Activated T-helper 1 cell treated with anti-CD3 and anti-CD28 coated beads, Interleukin-12 subunit alpha, Interleukin-12 subunit beta, Interleukin-2, Interleukin-4 antibody, amounts not matched to agents 30 ng/mL and 10 ng/mL and 1 ng/mL, durations not matched to agents 14 hours and 24 hours and 36 hours (primary cell): ENCODE data around the gene GRAMD1A. TPM values are rescaled to one million over a fixed set of nuclear protein-coding genes. Genes with fewer than 3 reads are reported as not detected.
"Not testable (repeated sequence)": the region's sequence is repeated elsewhere in the genome, so short reads cannot be mapped to it uniquely, and the experiment has no call there.

Source experiments
- DNase-seq: peaks from one replicate; pipeline ENCODE4 v3.0.0; 2021; ENCODE audit warnings: low spot score
- H3K27ac Mint-ChIP-seq: one replicate; pipeline ENCODE4 v1.8.0; 2021; ENCODE audit warnings: mild to moderate bottlenecking, mixed read lengths
- H3K27me3 Mint-ChIP-seq: one replicate; pipeline ENCODE4 v1.8.0; 2022; ENCODE audit warnings: mild to moderate bottlenecking, moderate library complexity, mixed read lengths; ENCODE audit not compliant: insufficient read depth
- H3K36me3 Mint-ChIP-seq: one replicate; pipeline ENCODE4 v1.8.0; 2021; ENCODE audit warnings: low read depth, mixed read lengths
- H3K4me1 Mint-ChIP-seq: one replicate; pipeline ENCODE4 v1.8.0; 2021; ENCODE audit warnings: low read depth, mixed read lengths
- H3K4me3 Mint-ChIP-seq: one replicate; pipeline ENCODE4 v1.8.0; 2021; ENCODE audit warnings: mild to moderate bottlenecking, moderate library complexity, mixed read lengths
- H3K9me3 Mint-ChIP-seq: one replicate; pipeline ENCODE4 v1.8.0; 2021; ENCODE audit warnings: mixed read lengths
- intact Hi-C: fragments of 100-400 bp; cut with micrococcal nuclease; formaldehyde crosslinking; loops from one replicate; pipeline ENCODE4 v1.15.1; 2024
- total RNA-seq: library from RNA; stranded (reverse); gene quantifications from 2 replicates; pipeline ENCODE4 v1.2.3, GENCODE V29; 2022

Gene GRAMD1A
- total RNA-seq, 1 donor from 2014 or later = 176 TPM

- Mint-ChIP-seq H3K27me3 (no peaks in the 10 kb centered on the region), H3K36me3 (peaks cover 16% of the 10 kb centered on the region), H3K4me3 (peak overlapping the region; percentile 86), H3K4me1 (peaks cover 52% of the 10 kb centered on the region), H3K9me3 (no peaks in the 10 kb centered on the region), H3K27ac (peak overlapping the region; percentile 96)
- DNase-seq = no peak
- intact Hi-C loops = no loop called here
Observed at GRCh38 chr19:34998777-34999497, 1.2 kb upstream of the GRAMD1A start.

- H3K4me3 Mint-ChIP-seq = no peak overlapping the region
- H3K4me1 Mint-ChIP-seq = peaks cover 59% of the 10 kb centered on the region
- H3K36me3 Mint-ChIP-seq = peaks cover 16% of the 10 kb centered on the region
Observed at GRCh38 chr19:35000338-35000646, 169 bp downstream of the GRAMD1A start.

GRCh38 chr19:35000647-35001501 lies 751 bp downstream of the GRAMD1A start:
- H3K4me3 Mint-ChIP-seq = peak overlapping the region; percentile 98
- DNase-seq = peak; percentile 44
- H3K27me3 Mint-ChIP-seq = no peaks in the 10 kb centered on the region
- intact Hi-C loops = loop anchor here (1.0 to 5.0 kb wide), 5 partner anchors 11 to 269 kb away; partner anchors contain the start of genes ZNF181, ZNF599 and ZNF792
- no peaks in the 10 kb centered on the region for H3K9me3 Mint-ChIP-seq
- peaks cover 59% of the 10 kb centered on the region for H3K4me1 Mint-ChIP-seq
- peaks cover 20% of the 10 kb centered on the region for H3K36me3 Mint-ChIP-seq
- H3K27ac Mint-ChIP-seq = peak overlapping the region; percentile 95

More at GRCh38 chr19:35000338-35000646, 169 bp downstream of the GRAMD1A start:
- no peak for DNase-seq
- no peaks in the 10 kb centered on the region for H3K9me3 Mint-ChIP-seq
- no peaks in the 10 kb centered on the region for H3K27me3 Mint-ChIP-seq
- H3K27ac Mint-ChIP-seq = no peak overlapping the region
- intact Hi-C loops = loop anchor here (1.0 to 5.0 kb wide), 5 partner anchors 10 to 268 kb away; partner anchors contain the start of genes ZNF181, ZNF599 and ZNF792

- Mint-ChIP-seq H3K36me3 (peaks cover 25% of the 10 kb centered on the region), H3K4me1 (peaks cover 55% of the 10 kb centered on the region), H3K4me3 (peak overlapping the region; percentile 98), H3K9me3 (no peaks in the 10 kb centered on the region), H3K27me3 (no peaks in the 10 kb centered on the region), H3K27ac (peak overlapping the region; percentile 95)
- DNase-seq = no peak
- intact Hi-C loops = loop anchor here (5.0 kb wide), 3 partner anchors 40 to 270 kb away; partner anchors contain the start of genes ZNF181, ZNF599 and ZNF792
Observed at GRCh38 chr19:35002037-35002535, 2.0 kb downstream of the GRAMD1A start.

- intact Hi-C loops = loop anchor here (5.0 kb wide), 3 partner anchors 42 to 272 kb away; partner anchors contain the start of genes ZNF181, ZNF599 and ZNF792
- H3K4me1 Mint-ChIP-seq = peaks cover 36% of the 10 kb centered on the region
- no peak overlapping the region for H3K4me3 Mint-ChIP-seq
- no peak overlapping the region for H3K27ac Mint-ChIP-seq
- H3K36me3 Mint-ChIP-seq = peaks cover 25% of the 10 kb centered on the region
- H3K27me3 Mint-ChIP-seq = no peaks in the 10 kb centered on the region
- no peak for DNase-seq
- no peaks in the 10 kb centered on the region for H3K9me3 Mint-ChIP-seq
Observed at GRCh38 chr19:35004517-35005255, 4.6 kb downstream of the GRAMD1A start.

GRCh38 chr19:35005256-35005977 lies 5.3 kb downstream of the GRAMD1A start:
- H3K4me3 Mint-ChIP-seq = no peak overlapping the region
- H3K4me1 Mint-ChIP-seq = peaks cover 39% of the 10 kb centered on the region
- H3K36me3 Mint-ChIP-seq = peaks cover 29% of the 10 kb centered on the region
- intact Hi-C loops = no loop called here
- H3K9me3 Mint-ChIP-seq = no peaks in the 10 kb centered on the region
- DNase-seq = no peak
- no peak overlapping the region for H3K27ac Mint-ChIP-seq
- no peaks in the 10 kb centered on the region for H3K27me3 Mint-ChIP-seq

GRCh38 chr19:35006007-35006341 lies 5.9 kb downstream of the GRAMD1A start:
- intact Hi-C loops, H3K27me3 Mint-ChIP-seq, H3K4me3 Mint-ChIP-seq, H3K9me3 Mint-ChIP-seq, H3K27ac Mint-ChIP-seq, DNase-seq: not testable (repeated sequence)
- Mint-ChIP-seq H3K4me1 (peaks cover 43% of the 10 kb centered on the region), H3K36me3 (peaks cover 31% of the 10 kb centered on the region)

- Mint-ChIP-seq H3K36me3 (peaks cover 28% of the 10 kb centered on the region), H3K9me3 (no peaks in the 10 kb centered on the region), H3K27me3 (no peaks in the 10 kb centered on the region), H3K4me1 (peaks cover 43% of the 10 kb centered on the region), H3K4me3 (no peak overlapping the region), H3K27ac (no peak overlapping the region)
- intact Hi-C loops = no loop called here
- no peak for DNase-seq
Observed at GRCh38 chr19:35006342-35006998, 6.3 kb downstream of the GRAMD1A start.

GRCh38 chr19:35006999-35007365 lies 6.9 kb downstream of the GRAMD1A start:
- H3K36me3 Mint-ChIP-seq = peaks cover 25% of the 10 kb centered on the region
- no peak overlapping the region for H3K27ac Mint-ChIP-seq

GRCh38 chr19:35007427-35007826 lies 7.3 kb downstream of the GRAMD1A start:
- DNase-seq, H3K9me3 Mint-ChIP-seq, H3K4me3 Mint-ChIP-seq, intact Hi-C loops, H3K27ac Mint-ChIP-seq, H3K27me3 Mint-ChIP-seq: not testable (repeated sequence)
- Mint-ChIP-seq H3K36me3 (peaks cover 26% of the 10 kb centered on the region), H3K4me1 (peaks cover 43% of the 10 kb centered on the region)

More at GRCh38 chr19:35006999-35007365, 6.9 kb downstream of the GRAMD1A start:
- intact Hi-C loops = no loop called here
- no peaks in the 10 kb centered on the region for H3K27me3 Mint-ChIP-seq
- DNase-seq = no peak
- H3K9me3 Mint-ChIP-seq = no peaks in the 10 kb centered on the region
- H3K4me3 Mint-ChIP-seq = no peak overlapping the region
- H3K4me1 Mint-ChIP-seq = peaks cover 43% of the 10 kb centered on the region

- Mint-ChIP-seq H3K36me3 (peaks cover 34% of the 10 kb centered on the region), H3K4me3 (no peak overlapping the region), H3K27me3 (no peaks in the 10 kb centered on the region), H3K4me1 (peaks cover 43% of the 10 kb centered on the region), H3K27ac (no peak overlapping the region), H3K9me3 (no peaks in the 10 kb centered on the region)
- intact Hi-C loops = no loop called here
- DNase-seq = no peak
Observed at GRCh38 chr19:35008891-35009341, 8.8 kb downstream of the GRAMD1A start.
